SJCRH30 (cell line): Measurements from ENCODE around the gene CCDC7. TPM values are rescaled to one million over a fixed set of nuclear protein-coding genes. Genes with fewer than 3 reads are reported as not detected.
A peak's percentile ranks its signal among the peaks of the same experiment; 100 is the strongest.
"Not testable (repeated sequence)": the region's sequence is repeated elsewhere in the genome, so short reads cannot be mapped to it uniquely, and the experiment has no call there.

Experiments used
- DNase-seq, 2 experiments: peaks; one replicate each; pipeline ENCODE4 v3.0.0-alpha.2; 2015 to 2020
- H3K27ac ChIP-seq: fragments of 250-450 bp; sonication (Bioruptor Pico); 2 replicates; pipeline ENCODE4 v1.5.1; 2020; ENCODE audit warnings: mild to moderate bottlenecking, moderate library complexity
- H3K27me3 ChIP-seq: fragments of 250-450 bp; sonication (Bioruptor Pico); 2 replicates; pipeline ENCODE4 v1.5.1; 2020; ENCODE audit warnings: mild to moderate bottlenecking, moderate library complexity
- H3K36me3 ChIP-seq: fragments of 250-450 bp; sonication (Bioruptor Pico); 2 replicates; pipeline ENCODE4 v1.5.1; 2020; ENCODE audit warnings: mild to moderate bottlenecking, moderate library complexity
- H3K4me1 ChIP-seq: fragments of 250-450 bp; sonication (Bioruptor Pico); 2 replicates; pipeline ENCODE4 v1.5.1; 2020; ENCODE audit warnings: mild to moderate bottlenecking, moderate library complexity
- H3K4me3 ChIP-seq: fragments of 250-450 bp; sonication (Bioruptor Pico); 2 replicates; pipeline ENCODE4 v1.5.1; 2020; ENCODE audit warnings: mild to moderate bottlenecking, moderate library complexity
- H3K9me3 ChIP-seq: fragments of 250-450 bp; sonication (Bioruptor Pico); replicated peaks from 2 replicates; pipeline ENCODE4 v1.5.1; 2020; ENCODE audit warnings: mild to moderate bottlenecking, moderate library complexity
- total RNA-seq: library from RNA; depleted of rRNA; stranded (reverse); fragments of >200 nt; shearing (Covaris generic); gene quantifications from 2 replicates; pipeline ENCODE4 v1.2.3, GENCODE V29; 2014

Gene CCDC7
- total RNA-seq, 1 experiment from 2014 or later: 12.0 TPM

- Histone ChIP-seq H3K4me3 (no peak overlapping the region), H3K27ac (no peak overlapping the region), H3K4me1 (no peaks in the 10 kb centered on the region), H3K36me3 (no peaks in the 10 kb centered on the region), H3K9me3 (no peaks in the 10 kb centered on the region), H3K27me3 (no peaks in the 10 kb centered on the region)
- no peak for DNase-seq
Observed at GRCh38 chr10:32577448-32577847, 131.5 kb downstream of the CCDC7 start.

GRCh38 chr10:32582946-32583345 lies 137.0 kb downstream of the CCDC7 start:
- Histone ChIP-seq H3K27ac (no peak overlapping the region), H3K4me1 (no peaks in the 10 kb centered on the region), H3K27me3 (no peaks in the 10 kb centered on the region), H3K9me3 (no peaks in the 10 kb centered on the region), H3K36me3 (no peaks in the 10 kb centered on the region), H3K4me3 (no peak overlapping the region)
- DNase-seq: no peak

- not testable (repeated sequence) for H3K4me1 ChIP-seq, H3K9me3 ChIP-seq, H3K27me3 ChIP-seq, H3K36me3 ChIP-seq, H3K4me3 ChIP-seq, DNase-seq, H3K27ac ChIP-seq
Observed at GRCh38 chr10:32598022-32598421, 152.1 kb downstream of the CCDC7 start.

- Histone ChIP-seq H3K4me3 (no peak overlapping the region), H3K27me3 (no peaks in the 10 kb centered on the region), H3K9me3 (no peaks in the 10 kb centered on the region; the same call in none of the 2 replicates), H3K4me1 (no peaks in the 10 kb centered on the region), H3K27ac (no peak overlapping the region), H3K36me3 (no peaks in the 10 kb centered on the region)
- no peak for DNase-seq
Observed at GRCh38 chr10:32600317-32600716, 154.4 kb downstream of the CCDC7 start.

- H3K4me3 ChIP-seq, H3K4me1 ChIP-seq, H3K27ac ChIP-seq, H3K9me3 ChIP-seq, DNase-seq, H3K36me3 ChIP-seq, H3K27me3 ChIP-seq: not testable (repeated sequence)
Observed at GRCh38 chr10:32601562-32601961, 155.6 kb downstream of the CCDC7 start.

GRCh38 chr10:32605787-32606186 lies 159.8 kb downstream of the CCDC7 start:
- no peak overlapping the region for H3K27ac ChIP-seq
- DNase-seq: no peak
- H3K27me3 ChIP-seq: no peaks in the 10 kb centered on the region
- H3K36me3 ChIP-seq: no peaks in the 10 kb centered on the region
- no peaks in the 10 kb centered on the region; the same call in none of the 2 replicates for H3K9me3 ChIP-seq
- H3K4me3 ChIP-seq: no peak overlapping the region
- H3K4me1 ChIP-seq: no peaks in the 10 kb centered on the region

GRCh38 chr10:32610543-32610942 lies 164.6 kb downstream of the CCDC7 start:
- H3K4me3 ChIP-seq, H3K36me3 ChIP-seq, H3K4me1 ChIP-seq, H3K27ac ChIP-seq, H3K9me3 ChIP-seq, H3K27me3 ChIP-seq, DNase-seq: not testable (repeated sequence)

- Histone ChIP-seq H3K27ac (no peak overlapping the region), H3K4me3 (no peak overlapping the region), H3K27me3 (no peaks in the 10 kb centered on the region), H3K9me3 (no peaks in the 10 kb centered on the region; the same call in 1 of the 2 replicates), H3K36me3 (no peaks in the 10 kb centered on the region), H3K4me1 (no peaks in the 10 kb centered on the region)
- no peak for DNase-seq
Observed at GRCh38 chr10:32616438-32616837, 170.5 kb downstream of the CCDC7 start.

- DNase-seq: no peak
- no peaks in the 10 kb centered on the region for H3K27me3 ChIP-seq
- no peaks in the 10 kb centered on the region for H3K36me3 ChIP-seq
- no peak overlapping the region for H3K4me3 ChIP-seq
- no peak overlapping the region for H3K27ac ChIP-seq
- H3K4me1 ChIP-seq: no peaks in the 10 kb centered on the region
- H3K9me3 ChIP-seq: no peaks in the 10 kb centered on the region; the same call in 1 of the 2 replicates
Observed at GRCh38 chr10:32618482-32618881, 172.5 kb downstream of the CCDC7 start.

- DNase-seq: no peak
- no peak overlapping the region for H3K4me3 ChIP-seq
- no peaks in the 10 kb centered on the region for H3K4me1 ChIP-seq
- H3K9me3 ChIP-seq: no peaks in the 10 kb centered on the region
- H3K36me3 ChIP-seq: no peaks in the 10 kb centered on the region
- H3K27me3 ChIP-seq: no peaks in the 10 kb centered on the region
- no peak overlapping the region for H3K27ac ChIP-seq
Observed at GRCh38 chr10:32621969-32622368, 176.0 kb downstream of the CCDC7 start.

- no peak overlapping the region for H3K4me3 ChIP-seq
- no peak overlapping the region for H3K27ac ChIP-seq
- H3K4me1 ChIP-seq: no peaks in the 10 kb centered on the region
- no peaks in the 10 kb centered on the region for H3K27me3 ChIP-seq
- no peaks in the 10 kb centered on the region for H3K36me3 ChIP-seq
- no peaks in the 10 kb centered on the region for H3K9me3 ChIP-seq
- DNase-seq: no peak
Observed at GRCh38 chr10:32622409-32622808, 176.5 kb downstream of the CCDC7 start.

- H3K4me1 ChIP-seq: no peaks in the 10 kb centered on the region
Observed at GRCh38 chr10:32627183-32627582, 181.2 kb downstream of the CCDC7 start.

GRCh38 chr10:32629910-32630309 lies 184.0 kb downstream of the CCDC7 start:
- no peaks in the 10 kb centered on the region for H3K36me3 ChIP-seq
- peak in 1 of 2 experiments; percentile 44 for DNase-seq
- H3K9me3 ChIP-seq: no peaks in the 10 kb centered on the region
- no peaks in the 10 kb centered on the region for H3K27me3 ChIP-seq
- no peak overlapping the region for H3K27ac ChIP-seq
- H3K4me1 ChIP-seq: no peaks in the 10 kb centered on the region
- no peak overlapping the region for H3K4me3 ChIP-seq

More at GRCh38 chr10:32627183-32627582, 181.2 kb downstream of the CCDC7 start:
- H3K36me3 ChIP-seq: no peaks in the 10 kb centered on the region
- no peaks in the 10 kb centered on the region for H3K9me3 ChIP-seq
- no peaks in the 10 kb centered on the region for H3K27me3 ChIP-seq
- no peak for DNase-seq
- H3K4me3 ChIP-seq: no peak overlapping the region
- no peak overlapping the region for H3K27ac ChIP-seq

- no peaks in the 10 kb centered on the region for H3K4me1 ChIP-seq
- H3K36me3 ChIP-seq: no peaks in the 10 kb centered on the region
- no peak for DNase-seq
- H3K27ac ChIP-seq: no peak overlapping the region
- peaks cover 5% of the 10 kb centered on the region for H3K9me3 ChIP-seq
- no peaks in the 10 kb centered on the region for H3K27me3 ChIP-seq
- H3K4me3 ChIP-seq: no peak overlapping the region
Observed at GRCh38 chr10:32646535-32646934, 200.6 kb downstream of the CCDC7 start.

- peaks cover 10% of the 10 kb centered on the region for H3K9me3 ChIP-seq
- no peak overlapping the region for H3K4me3 ChIP-seq
- no peaks in the 10 kb centered on the region for H3K36me3 ChIP-seq
- H3K4me1 ChIP-seq: no peaks in the 10 kb centered on the region
- no peak for DNase-seq
- H3K27ac ChIP-seq: no peak overlapping the region
- no peaks in the 10 kb centered on the region for H3K27me3 ChIP-seq
Observed at GRCh38 chr10:32650246-32650655, 204.3 kb downstream of the CCDC7 start.

- not testable (repeated sequence) for H3K4me1 ChIP-seq, H3K9me3 ChIP-seq, DNase-seq, H3K27me3 ChIP-seq, H3K36me3 ChIP-seq, H3K27ac ChIP-seq, H3K4me3 ChIP-seq
Observed at GRCh38 chr10:32657430-32657829, 211.5 kb downstream of the CCDC7 start.
